ENCODE measurements around the gene FADS1.

FADS1 gene

GRCh38 chr11:61781585-61781984, 35.2 kb downstream of the FADS1 start:
- TF ChIP-seq CTCF (conservative IDR thresholded peaks at IDR 0.05): no peak
- no peak overlapping the region for H3K27ac ChIP-seq

- H3K27ac ChIP-seq: no peak overlapping the region
- TF ChIP-seq CTCF (conservative IDR thresholded peaks at IDR 0.05): no peak
These were observed 36.1 kb downstream of the FADS1 start for GRCh38 chr11:61780581-61781162.

- TF ChIP-seq CTCF (conservative IDR thresholded peaks at IDR 0.05): no peak
- no peak overlapping the region for H3K27ac ChIP-seq
These were observed 36.9 kb downstream of the FADS1 start for GRCh38 chr11:61779666-61780525.

GRCh38 chr11:61778920-61779650, 37.7 kb downstream of the FADS1 start:
- H3K27ac ChIP-seq: no peak overlapping the region
- TF ChIP-seq CTCF (conservative IDR thresholded peaks at IDR 0.05): no peak

- TF ChIP-seq CTCF (conservative IDR thresholded peaks at IDR 0.05): no peak
- H3K27ac ChIP-seq: no peak overlapping the region
These were observed 38.4 kb downstream of the FADS1 start for GRCh38 chr11:61778357-61778886.

GRCh38 chr11:61777234-61778090, 39.3 kb downstream of the FADS1 start:
- TF ChIP-seq CTCF (conservative IDR thresholded peaks at IDR 0.05): no peak
- H3K27ac ChIP-seq: no peak overlapping the region

Measured in VCaP (cell line).